NCI-H2171 treated with DMSO at 0.1 percent for 48 hours (cell line): ENCODE data around the gene MBOAT1.
A peak's percentile ranks its signal among the peaks of the same experiment; 100 is the strongest.

Source experiments
- DNase-seq: peaks from one replicate; lab custom pipeline; 2025; lab: John Stamatoyannopoulos, UW

The MBOAT1 gene

DNA sequence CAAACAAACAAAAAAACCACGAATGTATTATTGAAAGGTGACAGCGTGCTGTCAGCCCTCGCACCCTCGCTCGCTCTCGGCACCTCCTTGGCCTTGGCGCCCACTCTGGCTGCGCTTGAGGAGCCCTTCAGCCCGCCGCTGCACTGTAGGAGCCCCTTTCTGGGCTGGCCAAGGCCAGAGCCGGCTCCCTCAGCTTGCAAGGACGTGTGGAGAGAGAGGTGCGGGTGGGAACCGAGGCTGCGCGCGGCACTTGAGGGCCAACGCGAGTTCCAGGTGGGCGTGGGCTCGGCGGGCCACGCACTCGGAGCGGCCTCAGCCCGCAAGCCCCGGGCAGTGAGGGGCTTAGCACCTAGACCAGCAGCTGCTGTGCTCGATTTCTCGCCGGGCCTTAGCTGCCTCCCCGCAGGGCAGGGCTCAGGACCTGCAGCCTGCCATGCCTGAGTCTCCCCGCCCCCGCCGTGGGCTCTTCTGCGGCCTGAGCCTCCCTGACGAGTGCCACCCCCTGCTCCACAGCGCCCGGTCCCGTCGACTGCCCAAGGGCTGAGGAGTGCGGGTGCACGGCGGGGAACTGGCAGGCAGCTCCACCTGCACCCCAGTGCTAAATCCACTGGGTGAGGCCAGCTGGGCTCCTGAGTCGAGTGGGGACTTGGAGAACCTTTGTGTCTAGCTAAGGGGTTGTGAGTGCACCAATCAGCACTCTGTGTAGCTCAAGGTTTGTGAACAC lies 20.9 kb upstream of the MBOAT1 start:
- no peak for DNase-seq

DNA sequence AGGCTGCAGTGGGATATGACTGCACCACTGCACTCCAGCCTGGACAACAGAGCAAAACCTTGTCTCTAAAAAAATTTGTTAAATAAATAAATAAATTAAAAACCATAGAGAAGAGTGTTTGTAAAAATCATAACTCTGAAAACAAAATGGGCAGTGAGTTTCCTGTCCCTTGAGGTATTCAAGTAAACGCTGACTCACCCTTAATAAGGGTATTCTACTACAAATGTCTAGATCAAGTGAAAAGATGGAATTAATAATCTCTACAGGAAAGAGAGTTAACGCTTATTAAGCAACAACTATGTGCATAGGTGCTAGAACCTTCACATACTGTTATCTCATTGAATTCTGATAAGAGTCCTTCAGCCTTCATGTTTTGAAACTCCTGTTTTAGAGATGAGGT lies 19.9 kb upstream of the MBOAT1 start:
- no peak for DNase-seq

DNA sequence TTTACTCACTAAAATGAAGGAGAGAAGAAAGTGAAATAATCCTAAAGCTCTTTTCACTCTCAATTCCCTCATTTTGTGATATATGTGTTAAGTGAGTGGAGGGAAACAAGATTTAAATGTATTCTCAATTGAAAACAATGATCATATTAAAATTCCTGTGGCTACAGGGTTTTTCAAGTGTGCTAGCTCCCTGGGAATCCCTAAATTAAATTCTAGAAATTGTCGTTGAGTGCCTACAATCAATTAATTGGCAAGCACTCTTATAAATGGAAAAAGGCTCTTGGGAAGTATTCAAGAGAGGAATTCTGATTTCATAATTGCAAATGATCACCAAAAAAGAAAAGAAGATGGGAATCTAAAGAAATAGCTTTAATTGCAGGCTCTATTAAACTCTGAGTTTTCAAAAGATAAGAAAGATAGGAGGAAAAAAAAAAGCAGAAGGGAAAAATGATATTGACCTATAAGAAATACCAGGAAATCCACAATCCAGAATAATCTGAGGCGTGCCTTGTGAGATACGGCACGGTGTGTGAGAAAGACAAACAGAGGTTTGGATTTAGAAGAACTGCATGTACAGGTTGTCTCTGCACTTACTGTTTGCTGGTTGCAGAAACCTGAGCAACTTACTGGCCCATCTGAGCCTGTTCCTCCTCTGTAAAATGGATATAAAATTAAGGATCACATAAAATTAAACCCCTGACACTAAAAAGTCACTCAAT lies 18.3 kb upstream of the MBOAT1 start:
- no peak for DNase-seq

DNA sequence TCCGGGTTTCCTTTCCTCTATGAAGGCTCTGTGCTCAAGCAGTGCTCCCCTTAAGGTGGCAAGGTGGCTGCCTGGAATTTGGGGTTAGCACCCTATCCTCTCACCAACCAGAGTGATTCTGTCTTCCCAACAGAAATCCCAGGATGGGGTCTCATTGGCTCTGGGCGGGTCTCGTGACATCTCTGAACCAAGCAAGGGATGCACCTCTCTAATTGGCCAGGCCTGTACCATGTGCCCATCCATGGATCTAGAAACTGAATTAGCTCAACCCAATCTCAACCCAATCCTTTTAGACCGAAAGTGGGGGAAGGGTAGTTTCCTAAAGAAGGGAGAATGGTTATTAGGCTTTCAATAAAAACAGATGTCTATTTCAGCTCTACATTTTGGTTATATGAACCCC lies 17.6 kb upstream of the MBOAT1 start:
- DNase-seq = no peak

DNA sequence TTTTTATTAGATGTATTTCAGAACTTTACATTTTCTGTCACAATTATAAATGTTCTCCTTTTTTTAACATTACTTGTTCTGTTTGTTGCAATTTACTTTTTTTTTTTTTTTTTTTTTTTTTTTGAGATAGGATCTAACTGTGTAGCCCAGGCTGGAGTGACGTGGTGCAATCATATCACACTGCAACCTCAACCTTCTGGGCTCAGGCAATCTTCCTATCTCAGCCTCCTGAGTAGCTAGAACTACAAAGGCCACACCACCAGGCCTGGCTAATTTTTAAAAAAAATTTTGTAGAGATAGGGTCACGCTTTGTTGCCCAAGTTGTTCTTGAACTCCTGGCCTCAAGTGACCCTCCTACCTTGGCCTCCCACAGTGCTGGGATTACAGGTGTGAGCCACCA lies 15.1 kb upstream of the MBOAT1 start:
- no peak for DNase-seq

DNA sequence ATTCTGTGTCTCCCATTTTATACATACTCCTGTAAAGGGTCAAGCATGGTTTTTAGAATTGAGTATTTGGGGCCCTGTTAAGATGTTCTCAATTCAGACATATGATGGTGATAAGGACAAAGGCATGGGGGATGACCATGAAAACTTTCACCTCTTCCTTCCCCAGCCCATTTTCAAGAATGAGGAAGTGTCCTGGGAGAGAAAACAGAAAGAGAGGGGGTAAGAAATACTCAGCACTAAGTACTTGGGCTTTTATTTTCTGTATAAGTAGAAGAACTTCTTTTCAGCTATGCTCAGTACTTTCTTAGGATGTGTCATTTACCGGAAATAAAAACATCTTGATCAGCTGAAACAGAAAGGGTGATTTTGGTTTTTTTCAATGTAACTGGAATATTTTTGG lies 10.9 kb upstream of the MBOAT1 start:
- no peak for DNase-seq

DNA sequence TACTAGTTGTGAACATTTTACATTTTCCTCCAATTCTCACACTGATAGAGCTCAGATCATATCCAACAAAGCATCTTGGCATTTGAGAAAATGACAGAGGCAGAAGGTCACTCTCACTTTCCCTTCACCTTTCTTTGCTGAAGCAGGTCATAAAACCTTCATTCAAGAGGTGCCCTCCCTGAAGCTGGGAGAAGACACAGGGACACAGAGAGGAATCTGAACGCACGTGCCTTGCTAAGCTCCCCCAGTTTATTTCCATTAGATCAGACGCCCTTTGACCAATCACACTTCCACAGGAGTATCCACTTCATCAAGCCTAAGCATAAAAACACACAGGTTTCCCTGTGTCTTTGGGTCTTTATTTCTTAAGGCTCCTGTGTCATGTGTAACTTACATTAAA lies 9.2 kb upstream of the MBOAT1 start:
- no peak for DNase-seq

DNA sequence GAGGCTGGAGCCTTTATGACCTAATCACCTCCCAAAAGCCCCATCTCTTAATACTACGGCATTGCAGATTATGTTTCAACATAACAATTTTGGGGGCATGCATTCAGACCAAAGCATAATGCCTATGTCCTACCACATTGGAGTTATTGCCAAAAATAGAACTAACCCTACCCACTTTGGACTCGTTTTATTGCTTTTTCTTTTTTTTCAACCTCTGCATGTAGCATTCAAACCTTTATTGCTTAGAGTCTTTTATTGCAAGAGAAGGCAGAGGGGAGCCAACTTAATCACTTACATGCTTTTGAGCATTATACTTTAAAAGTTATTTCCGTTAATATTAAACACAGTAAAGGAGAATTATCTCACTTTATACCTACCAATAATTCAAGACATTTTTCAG lies 8.1 kb upstream of the MBOAT1 start:
- DNase-seq = no peak

DNA sequence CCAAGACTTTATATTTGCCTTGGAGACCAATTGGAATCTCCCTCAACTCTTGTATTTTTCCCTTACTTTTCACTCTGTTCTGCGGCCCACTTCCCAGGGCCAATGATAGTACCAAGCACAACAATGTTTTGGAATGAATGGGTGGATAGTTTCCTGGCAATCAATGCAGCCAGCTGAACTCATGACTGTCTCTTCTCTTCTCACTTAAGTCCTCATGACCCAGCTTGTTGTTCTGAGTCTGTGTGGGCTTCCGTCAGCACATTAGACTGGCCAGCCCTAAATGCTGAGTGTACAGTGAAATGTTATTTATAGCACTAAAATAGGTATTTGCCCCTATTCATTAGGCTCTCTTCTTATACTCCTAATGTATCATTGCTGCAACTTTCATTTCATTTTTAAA lies 5.6 kb upstream of the MBOAT1 start:
- DNase-seq = no peak

DNA sequence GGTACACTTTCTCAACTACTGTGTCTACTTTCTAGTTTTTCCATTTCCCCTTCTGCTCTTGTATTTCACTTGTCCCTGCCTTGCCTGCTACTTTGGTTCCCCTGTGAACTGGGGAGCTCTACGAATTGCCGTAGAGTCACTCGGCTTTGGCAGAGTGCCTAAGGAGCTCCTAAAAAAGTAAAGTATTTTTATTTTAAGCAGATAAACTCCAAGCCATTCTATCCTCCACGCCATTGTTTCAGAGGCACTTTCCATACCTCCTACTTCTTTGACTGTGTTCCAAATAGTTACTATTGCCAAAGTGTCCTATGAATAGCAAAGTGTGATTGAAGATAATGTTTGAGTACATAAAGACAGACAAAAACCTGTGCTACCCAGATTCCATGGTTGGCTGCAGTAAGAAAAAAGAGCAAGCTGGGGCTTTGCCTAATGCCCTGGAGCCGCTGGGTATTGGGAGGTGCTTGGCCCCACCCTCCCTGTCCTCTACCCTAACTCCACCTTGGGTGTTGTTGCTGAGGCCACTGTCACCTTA lies 5.1 kb upstream of the MBOAT1 start:
- DNase-seq = no peak

DNA sequence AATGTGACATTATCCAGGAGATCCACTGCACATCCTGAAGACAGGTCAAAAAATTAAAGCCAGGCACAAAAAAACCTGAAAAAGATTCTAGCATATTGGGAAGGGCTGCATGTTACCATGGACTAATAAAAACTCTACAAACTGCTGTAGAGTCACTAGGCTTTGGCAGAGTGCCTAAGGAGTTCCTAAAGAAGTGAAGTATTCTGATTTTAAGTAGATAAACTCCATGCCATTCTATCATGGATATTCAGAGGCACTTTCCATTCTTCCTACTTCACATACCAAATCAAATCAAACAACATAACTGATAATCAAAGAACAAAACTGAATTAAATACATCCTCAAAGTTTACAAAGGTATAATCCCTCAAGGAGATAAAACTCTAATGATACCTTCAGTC lies 3.0 kb upstream of the MBOAT1 start:
- DNase-seq = no peak

DNA sequence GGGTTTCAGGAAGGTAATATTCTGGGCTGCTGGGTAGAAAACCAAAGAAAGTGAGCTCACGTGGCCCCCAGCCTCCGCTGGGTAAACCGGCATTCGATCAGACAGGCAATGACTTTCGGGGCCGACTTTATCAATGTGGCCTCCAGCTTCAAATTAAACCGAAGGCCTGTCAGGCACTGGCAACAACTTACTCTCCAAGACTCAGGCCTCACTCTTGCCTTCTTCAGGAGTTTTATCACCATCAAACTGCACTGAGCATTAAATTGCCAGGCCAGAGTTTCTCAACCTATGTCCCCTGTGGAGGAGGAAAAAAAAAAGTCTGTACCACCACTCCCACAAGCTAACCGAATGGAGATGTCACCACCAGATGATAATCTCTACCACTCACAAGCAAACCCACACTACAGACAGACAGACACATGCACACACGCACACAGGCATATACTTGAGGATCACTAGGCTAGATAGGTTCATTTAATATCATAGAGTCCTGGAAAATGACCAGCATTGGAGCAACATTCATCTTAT lies 1.1 kb upstream of the MBOAT1 start:
- DNase-seq = no peak

DNA sequence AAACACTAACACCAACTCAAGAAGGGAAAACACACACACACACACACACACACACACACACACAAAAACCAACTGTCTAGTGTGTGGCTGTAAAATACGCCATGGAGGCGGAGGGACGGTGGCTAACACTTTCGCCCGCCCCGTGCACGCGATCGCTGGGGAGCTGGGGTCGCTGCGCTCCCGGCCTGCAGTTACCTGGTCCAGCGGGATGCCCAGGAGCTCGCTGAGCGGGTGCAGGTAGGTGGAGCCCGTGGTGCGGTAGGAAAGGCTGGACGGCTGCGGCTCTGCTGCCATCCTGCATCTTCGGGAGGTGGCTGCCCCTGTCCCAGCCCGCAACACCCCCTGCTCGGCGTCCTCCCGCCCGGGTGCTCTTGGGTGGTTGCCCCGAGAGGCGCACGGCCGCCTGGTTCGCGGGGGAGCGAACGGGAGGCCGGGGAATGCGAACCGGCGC lies 303 bp downstream of the MBOAT1 start:
- DNase-seq = peak; percentile 57

DNA sequence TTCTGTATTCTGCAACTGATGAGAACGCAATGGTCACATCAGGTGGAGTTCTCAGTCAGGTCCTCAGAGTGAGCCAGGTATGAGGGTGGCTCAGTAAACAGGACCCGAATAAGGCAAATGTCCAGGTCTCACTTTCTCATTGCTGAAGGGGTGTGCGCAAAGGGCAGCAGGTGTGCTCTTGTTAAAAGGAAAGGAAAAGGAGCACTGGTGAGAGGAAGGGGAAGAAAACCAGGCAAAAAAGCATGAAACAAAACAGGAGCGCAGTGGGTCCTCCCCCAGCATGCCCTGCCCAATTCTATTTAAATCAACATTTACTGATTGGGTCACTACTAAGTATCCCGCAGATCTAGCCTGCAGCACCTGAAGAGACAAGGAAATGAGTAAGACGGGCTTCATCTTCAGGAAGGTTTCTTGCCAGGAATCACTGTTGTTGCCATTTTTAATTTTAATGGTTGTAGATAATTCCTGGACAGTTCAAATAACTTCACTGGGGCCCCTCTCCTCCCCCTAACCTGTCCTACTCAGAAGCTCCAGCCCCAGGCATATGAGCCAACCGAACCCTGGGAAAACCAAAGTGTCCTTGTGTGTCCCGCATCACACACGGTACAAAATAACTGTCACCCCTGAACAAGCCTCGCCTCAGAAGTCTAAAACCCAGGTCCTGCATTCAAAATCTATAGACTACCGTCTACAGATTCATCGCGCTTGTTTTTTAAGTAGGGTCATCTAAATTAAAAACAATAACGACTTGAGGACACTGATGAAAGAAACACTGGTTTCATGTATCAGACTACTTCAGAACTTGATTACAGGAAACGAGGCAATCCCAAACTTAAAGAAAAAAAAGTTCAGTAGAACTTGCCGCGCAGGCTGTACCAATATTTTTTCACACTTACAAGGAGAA lies 980 bp downstream of the MBOAT1 start:
- DNase-seq = no peak

DNA sequence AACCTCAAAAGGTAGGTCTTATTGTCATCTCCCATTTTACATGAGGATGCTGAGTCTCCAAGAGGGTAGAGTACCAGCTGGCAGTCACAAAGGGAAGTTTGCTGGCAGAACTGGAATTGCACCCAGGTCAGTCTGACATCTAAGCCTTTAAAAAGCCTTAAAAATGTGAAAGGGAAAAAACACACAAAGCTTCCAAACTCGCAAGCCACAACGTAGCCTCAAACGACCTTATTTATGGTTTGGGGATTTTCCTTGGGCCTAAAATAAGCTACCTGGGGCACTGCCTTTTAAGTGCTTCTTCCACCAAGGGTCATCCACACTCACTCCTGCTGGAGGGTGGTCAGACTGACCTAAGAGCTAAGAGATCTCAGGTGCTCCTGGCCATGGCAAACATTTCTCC lies 2.1 kb downstream of the MBOAT1 start:
- no peak for DNase-seq

DNA sequence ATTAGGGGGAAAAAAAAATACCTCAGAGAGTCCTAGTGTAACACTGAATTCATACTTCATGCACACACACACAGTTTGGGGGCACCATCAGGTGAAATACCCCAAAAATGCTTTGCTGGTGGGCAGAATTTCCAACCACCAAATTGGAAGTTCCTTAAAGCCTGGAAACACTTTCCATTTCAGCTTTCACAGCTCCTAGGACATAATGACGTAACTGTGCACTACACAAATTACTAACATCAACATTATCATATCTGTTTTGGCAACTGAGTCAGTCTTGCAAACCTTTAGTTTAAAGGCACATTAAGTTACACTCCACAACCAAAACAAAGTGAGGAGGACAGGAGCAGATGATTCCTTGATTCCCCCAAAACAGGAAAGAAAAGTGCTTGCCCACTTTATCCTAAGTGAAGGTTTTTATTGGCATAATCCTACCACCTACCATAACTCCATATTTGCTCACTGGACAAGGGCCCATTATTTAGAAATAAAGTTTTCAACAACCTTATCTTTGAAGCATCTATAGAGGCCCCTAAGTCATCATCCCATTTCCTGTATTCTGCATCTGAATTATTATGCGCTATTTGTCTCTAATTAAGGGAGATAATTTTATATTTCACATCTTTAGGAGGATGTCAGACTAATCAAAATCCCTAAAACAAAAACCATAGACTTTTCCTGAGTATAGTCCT lies 3.4 kb downstream of the MBOAT1 start:
- DNase-seq = no peak

DNA sequence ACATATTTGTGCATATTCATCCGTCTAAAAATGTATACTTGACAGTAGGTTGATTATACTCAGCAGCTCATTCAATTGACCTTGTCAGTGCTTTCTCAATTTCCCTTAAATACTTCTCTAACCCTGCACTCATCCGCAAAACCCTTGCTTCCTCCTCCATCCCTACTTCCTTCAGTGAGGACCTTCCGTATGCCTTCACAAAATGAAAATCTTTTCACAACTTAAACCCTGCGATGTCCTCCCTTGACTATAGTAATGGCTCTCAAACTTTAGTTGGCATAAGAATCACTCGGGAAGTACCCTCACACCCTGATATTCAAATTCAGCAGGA lies 5.2 kb downstream of the MBOAT1 start:
- DNase-seq = no peak

DNA sequence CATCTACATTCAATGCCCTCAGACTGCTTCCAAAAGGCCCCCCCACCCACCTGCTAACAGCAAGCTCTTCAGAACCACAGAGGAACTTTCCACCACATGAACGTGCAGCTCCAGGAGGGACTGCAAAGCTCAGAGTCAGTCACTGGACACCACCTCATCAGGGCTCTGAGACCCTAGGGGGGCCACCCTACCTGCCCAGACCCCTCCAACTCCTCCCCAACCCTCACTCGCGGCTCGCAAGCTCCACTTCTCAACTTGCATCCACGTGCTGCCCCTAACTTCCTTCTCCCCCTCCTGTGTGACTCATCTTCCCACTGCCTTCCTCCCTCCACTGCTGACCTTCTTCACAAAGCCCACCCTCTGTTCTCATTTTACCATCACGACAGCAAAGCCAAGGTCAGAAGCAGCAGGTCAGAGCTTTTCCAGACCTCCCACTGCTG lies 6.5 kb downstream of the MBOAT1 start:
- no peak for DNase-seq

DNA sequence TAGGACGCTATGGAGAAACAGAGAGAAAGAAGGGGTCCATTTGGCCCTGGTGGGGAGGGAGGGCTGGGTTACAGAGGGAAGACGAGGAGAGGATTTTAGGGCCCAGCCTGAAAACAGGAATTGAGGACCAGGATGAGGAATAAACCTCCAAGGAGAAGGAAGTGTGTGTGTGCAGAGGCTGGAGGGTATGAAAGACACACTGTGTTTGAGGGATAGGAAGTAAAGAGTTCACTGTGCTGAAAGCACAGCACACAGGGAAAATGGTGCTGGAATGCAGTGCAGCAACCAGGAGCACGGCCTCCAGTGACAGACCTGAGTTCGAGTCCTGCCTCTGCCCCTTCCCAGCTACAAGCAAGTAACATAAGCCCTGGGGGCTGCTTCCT lies 7.8 kb downstream of the MBOAT1 start:
- no peak for DNase-seq

DNA sequence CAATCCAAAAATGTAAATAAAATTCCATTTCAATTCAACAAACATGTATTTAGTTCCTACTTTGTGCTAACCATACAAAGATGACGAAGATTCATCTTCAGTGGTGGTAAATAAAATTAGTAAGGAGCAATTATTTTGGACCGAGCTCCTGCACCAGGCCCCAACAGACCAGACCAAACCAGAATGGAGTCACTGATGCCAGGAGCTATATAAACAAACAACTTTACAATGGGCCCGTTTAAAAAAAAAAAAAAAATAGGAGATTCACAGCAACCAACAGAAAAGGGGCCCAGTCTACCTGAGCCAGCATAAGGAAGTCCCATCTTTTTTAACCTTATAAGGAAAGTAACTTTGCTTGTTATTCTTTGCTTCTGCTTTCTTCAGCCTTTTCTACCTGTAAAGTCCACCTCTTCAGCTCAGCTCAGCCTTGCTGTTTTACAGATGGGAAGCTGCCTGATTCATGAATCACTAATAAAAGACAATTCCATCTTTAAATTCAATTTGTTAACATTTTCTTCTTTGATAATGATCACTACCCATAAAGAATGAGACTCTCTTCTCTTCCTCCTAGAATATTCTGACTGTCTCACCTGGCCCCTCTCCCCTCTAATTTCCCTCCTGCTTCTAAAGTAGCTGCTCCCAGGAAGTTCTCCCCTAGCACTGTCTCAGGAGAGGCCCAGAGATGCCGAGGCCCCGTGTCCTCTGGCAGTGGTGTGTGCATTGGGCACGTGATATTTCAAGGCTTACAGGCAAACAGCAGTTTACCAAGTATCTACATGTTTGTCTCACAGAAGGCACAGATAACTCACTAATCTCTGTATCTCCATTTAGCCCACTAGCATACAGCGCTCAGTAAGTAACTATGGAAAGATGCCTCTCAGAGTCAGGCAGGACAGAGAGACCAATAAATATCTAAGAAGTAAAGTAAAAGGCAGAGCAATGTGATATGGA lies 8.4 kb downstream of the MBOAT1 start:
- DNase-seq = no peak
